IPS-20b (cell line): ENCODE data around the gene MAPKAP1.

Experiments
- H3K27ac ChIP-seq: one replicate; pipeline ENCODE4 v1.5.1; 2013; ENCODE audit warnings: low read length
- H3K27me3 ChIP-seq: 2 replicates; pipeline ENCODE4 v1.6.1; 2013; ENCODE audit warnings: mild to moderate bottlenecking, low read length, inconsistent platforms; ENCODE audit not compliant: insufficient read depth
- H3K36me3 ChIP-seq: 2 replicates; pipeline ENCODE4 v1.6.1; 2013; ENCODE audit warnings: low read depth, mild to moderate bottlenecking, inconsistent platforms, low read length, moderate library complexity; ENCODE audit not compliant: insufficient read depth
- H3K4me1 ChIP-seq: 2 replicates; pipeline ENCODE4 v1.6.1; 2013; ENCODE audit warnings: mild to moderate bottlenecking, control low read depth, inconsistent platforms, low read length, moderate library complexity; ENCODE audit not compliant: insufficient read depth
- H3K4me3 ChIP-seq: 2 replicates; pipeline ENCODE4 v1.5.1; 2013; ENCODE audit warnings: mild to moderate bottlenecking, low read length, inconsistent platforms
- H3K9ac ChIP-seq: 2 replicates; pipeline ENCODE4 v1.6.1; 2013; ENCODE audit warnings: low read depth, mild to moderate bottlenecking, inconsistent platforms, low read length, moderate library complexity
- H3K9me3 ChIP-seq: 2 replicates; pipeline ENCODE4 v1.6.1; 2013; ENCODE audit warnings: mild to moderate bottlenecking, low read depth, low read length, inconsistent platforms; ENCODE audit not compliant: insufficient read depth

MAPKAP1 gene

GRCh38 chr9:125388978-125389377 lies 318.0 kb downstream of the MAPKAP1 start:
- Histone ChIP-seq H3K9me3 (no peaks in the 10 kb centered on the region), H3K9ac (no peak overlapping the region), H3K27me3 (peaks cover 18% of the 10 kb centered on the region; the same call in 1 of the 2 replicates), H3K4me3 (no peak overlapping the region), H3K27ac (no peak overlapping the region), H3K36me3 (no peaks in the 10 kb centered on the region), H3K4me1 (no peaks in the 10 kb centered on the region; the same call in 1 of the 2 replicates)

- Histone ChIP-seq H3K9ac (no peak overlapping the region), H3K27me3 (peaks cover 18% of the 10 kb centered on the region; the same call in 1 of the 2 replicates), H3K4me1 (no peaks in the 10 kb centered on the region; the same call in 1 of the 2 replicates), H3K36me3 (no peaks in the 10 kb centered on the region), H3K9me3 (no peaks in the 10 kb centered on the region), H3K27ac (no peak overlapping the region), H3K4me3 (no peak overlapping the region)
These were observed 319.0 kb downstream of the MAPKAP1 start for GRCh38 chr9:125387861-125388524.
